GM18511 (cell line): ENCODE results near the gene USP48.

Source experiments
- ATAC-seq: cut with Tn5 transposase; IDR thresholded peaks from one replicate; pipeline ENCODE4 v1.9.1; 2021; ENCODE audit warnings: mild to moderate bottlenecking, moderate library complexity; ENCODE audit not compliant: unreplicated experiment

USP48 gene

GRCh38 chr1:21655259-21655658 is 127.7 kb downstream of the USP48 start:
- no peak for ATAC-seq

- no peak for ATAC-seq
These were observed 128.7 kb downstream of the USP48 start for GRCh38 chr1:21654209-21654608.

DNA sequence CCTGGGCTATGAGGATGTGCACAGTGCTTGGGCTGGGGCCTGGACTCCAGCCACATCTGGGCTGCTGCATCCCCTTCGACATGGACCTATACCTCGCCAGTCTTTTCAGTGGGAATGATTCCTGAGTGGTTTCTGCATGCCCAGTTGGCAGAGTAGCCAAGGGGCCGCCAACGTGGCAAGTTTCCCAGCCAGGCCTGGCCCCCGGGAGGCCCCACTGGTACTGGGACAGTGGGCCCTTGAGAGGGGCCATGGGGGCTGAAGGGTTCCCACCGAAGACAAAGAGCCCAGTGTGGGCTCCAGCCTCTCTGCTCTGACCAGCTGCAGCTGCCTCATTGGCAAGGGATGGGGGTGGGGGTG is 129.2 kb downstream of the USP48 start:
- no peak for ATAC-seq

DNA sequence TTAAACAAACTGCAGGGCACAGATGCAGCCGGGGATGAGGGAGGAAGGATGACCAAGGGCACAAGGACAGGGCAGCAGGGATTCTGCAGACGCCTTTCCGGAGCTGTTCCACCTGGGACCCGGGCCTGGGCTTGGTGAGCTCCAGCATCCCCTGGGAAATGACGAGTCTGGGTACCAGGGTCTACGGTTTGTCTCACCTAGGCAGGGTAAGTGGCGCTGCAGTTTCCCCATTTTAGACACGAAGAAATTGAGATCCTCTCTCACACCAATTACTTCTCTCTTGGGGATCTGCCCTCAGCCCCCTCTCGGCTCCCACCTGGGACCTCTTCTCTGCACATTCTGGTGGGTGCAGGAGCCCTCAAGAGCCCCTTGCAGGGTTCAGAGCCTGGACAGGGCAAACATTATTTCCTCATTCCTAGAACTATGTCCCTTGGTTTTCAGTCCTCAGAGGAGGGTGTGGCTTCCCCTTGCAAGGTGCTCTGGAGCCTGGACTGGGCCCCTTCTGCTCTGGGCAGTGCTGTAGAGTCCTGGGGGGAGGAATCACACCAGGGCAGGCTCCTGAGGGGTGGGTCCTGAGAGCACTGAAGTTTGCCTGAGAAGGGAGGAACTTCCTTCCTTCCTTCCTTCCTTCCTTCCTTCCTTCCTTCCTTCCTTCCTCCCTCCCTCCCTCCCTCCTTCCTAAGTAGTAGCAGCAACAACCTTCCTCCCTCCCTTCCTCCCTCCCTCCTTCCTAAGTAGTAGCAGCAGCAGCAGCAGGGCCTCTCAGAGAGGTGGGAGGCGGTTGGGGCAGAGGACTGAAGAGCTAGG is 129.8 kb downstream of the USP48 start:
- no peak for ATAC-seq

DNA sequence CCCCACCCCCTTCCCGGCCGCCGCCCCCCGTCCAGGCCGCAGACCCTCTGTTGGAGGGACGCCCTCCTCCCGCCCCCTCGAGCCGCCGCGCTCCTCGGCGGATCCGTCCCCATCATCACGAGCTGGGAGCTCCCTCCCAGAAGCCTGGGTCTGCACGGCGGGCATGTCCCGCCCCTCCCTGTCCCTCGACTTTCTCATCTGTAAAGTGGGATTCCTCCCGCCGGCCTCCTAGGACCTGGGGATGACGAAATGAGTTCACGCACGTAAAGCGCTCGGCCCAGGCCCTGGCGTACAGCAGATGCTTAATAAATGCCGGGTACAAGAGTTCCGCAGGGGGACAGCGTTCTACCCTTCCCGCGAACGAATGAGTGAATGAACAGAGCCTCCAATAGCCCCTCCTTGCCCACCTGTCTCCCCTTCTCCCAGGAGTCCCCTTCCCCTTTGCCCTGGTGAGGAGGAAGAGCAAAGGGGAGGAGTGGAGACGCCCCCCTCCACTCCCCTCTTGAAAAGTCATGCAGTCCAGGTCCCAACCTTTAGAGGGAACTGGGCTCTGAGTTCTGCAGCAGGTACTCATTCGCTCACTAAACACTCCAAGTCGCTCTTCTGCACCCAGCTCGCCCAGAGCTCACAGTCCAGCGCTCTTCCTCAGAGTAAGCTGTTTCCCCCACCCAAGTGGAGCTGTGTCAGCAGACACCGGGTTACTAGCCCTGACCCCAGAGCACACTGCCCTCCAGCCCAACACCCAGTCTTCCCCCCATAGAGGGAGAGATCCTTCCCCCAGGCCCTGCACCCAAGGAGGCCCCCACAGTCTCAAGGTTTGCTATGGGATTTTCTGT is 130.6 kb downstream of the USP48 start:
- no peak for ATAC-seq

DNA sequence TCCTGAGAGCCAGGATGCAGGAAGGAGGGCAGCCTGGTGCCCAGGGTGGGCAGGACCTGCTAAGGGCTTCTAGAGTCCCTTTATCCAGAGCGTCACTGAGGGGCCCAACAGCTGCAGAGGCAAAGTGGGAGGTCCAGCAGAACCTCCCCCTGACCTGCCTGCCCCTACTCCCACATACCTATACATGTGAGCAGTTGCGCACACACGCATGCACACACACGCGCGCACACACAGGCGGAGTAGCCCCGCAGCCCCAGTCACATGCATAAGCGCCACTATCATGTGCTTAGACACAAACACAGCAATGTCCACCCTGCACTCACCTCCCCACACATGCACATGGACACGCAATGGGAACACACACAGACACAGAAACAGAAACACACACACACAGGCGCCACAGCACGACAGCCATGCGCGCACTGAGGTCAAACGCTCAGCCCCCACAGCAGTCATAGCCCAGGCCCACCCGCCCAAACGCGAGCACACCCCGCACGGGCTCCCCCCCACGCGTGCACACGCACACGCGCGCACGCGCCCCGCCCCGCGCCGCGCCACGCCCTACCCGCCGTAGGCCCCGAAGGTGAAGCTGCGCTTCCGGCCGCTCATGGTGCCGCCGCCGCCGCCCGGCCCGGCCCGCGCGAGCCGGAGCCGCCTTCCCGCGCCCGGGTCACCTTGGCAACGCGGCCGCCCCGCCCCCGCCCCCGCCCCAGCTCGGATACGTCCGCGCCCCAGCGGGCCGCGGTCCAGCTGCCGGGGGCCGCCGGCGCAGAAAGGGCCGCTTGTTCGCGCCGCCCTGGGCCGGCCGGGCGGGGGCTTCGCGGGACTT is 131.5 kb downstream of the USP48 start:
- ATAC-seq, result no peak

- no peak for ATAC-seq
These were observed 132.5 kb downstream of the USP48 start for GRCh38 chr1:21650400-21650799.

GRCh38 chr1:21649315-21649714 is 133.6 kb downstream of the USP48 start:
- no peak for ATAC-seq

- no peak for ATAC-seq
These were observed 134.2 kb downstream of the USP48 start for GRCh38 chr1:21648791-21649190.

GRCh38 chr1:21648352-21648730 is 134.6 kb downstream of the USP48 start:
- no peak for ATAC-seq

DNA sequence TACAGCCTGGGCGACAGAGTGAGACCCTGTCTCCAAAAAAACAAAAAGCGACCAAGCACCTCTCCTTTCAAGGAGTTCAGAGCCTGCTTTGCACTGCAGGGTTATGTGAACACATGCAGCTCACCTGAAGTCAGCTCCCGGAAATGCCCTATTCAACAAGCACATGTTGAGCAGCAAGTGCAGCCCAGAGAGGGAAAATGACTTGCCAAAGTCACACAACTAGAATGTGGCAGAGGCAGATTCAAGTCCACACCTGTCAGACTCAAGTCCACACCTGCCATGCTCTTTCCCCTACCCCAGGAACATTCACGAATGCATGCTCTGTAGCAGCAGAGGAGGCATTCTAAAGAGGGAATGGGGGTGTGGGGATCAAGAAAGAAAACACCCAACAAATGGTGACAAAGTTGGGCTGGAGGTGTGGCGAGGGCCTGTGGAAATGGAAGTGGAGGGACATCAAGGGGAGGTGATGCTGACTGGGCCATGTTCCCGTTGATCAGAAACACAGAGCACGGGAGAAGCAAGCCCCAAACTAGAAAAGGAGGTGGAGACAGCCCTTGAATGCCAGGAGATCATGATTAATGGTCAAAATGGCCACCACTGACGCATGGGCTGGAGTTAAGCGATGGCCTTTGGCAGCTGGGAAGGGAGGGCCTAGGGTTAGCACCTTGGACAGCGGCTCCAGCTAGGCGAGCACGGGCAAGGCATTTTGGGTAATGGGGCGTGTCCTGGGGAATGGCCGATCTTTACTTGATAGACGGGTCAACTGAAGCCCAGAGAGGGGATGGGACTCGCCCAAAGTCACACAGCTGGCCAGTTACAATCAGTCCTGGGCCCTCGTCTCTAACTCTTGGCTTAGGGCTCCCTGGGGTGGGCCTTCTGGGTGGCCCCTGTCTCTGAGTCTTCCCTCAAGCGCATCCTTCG is 135.3 kb downstream of the USP48 start:
- ATAC-seq, result no peak

GRCh38 chr1:21645550-21645949 is 137.4 kb downstream of the USP48 start:
- ATAC-seq, result no peak

DNA sequence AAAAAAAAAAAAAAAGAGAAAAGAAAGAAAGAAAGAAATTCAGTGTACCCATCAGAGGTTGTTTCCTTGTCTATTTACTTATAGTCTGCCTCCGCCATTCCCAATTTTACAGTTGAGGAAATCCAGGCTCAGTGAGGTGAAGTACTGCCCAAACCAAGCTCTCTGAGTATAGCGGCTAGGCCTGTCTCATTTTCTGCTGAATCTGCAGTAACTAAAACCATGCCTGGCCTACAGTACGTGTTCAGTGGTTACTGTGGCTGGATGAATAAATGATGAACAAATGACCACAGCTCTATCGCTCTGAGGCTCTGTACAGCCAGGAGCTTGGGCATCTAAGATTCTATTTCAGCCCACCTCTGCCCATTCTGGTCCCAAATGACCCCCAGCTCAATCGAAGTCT is 138.0 kb downstream of the USP48 start:
- ATAC-seq, result no peak

DNA sequence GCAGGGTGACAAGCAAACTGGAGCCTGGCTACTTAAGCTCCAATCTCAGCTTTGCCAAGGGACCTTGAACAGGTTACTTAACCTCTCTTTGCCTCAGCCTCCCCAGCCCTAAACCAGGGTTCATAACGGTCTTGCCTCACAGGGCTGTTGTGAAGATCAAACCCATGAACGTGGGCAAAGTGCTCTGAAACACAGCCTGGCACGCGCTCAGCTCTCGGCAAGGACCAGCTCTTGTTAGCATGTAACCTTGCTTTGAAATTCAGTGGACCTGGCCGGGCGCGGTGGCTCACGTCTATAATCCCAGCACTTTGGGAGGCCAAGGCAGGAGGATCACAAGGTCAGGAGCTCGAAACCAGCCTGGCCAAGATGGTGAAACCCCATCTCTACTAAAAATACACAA is 138.6 kb downstream of the USP48 start:
- no peak for ATAC-seq

DNA sequence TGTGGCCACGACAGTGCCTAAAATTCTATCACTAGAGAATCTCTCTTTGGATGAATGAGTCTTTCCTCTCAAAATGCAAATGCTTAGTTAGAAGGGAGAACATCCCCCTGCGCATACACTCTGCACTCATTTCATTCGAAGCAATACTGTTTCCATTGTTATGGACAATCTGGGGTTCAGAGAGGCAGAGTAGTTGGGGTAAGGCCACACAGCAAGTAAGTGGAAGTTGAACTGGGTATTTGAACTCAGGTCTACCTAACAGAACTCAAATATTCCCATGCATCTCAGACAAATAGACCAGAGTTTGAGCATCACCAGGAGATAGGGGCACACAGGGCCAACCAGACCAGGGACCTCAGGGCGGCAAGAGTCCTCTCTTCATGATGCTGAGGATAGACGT is 139.3 kb downstream of the USP48 start:
- no peak for ATAC-seq

- ATAC-seq, result no peak
These were observed 140.8 kb downstream of the USP48 start for GRCh38 chr1:21641967-21642739.

DNA sequence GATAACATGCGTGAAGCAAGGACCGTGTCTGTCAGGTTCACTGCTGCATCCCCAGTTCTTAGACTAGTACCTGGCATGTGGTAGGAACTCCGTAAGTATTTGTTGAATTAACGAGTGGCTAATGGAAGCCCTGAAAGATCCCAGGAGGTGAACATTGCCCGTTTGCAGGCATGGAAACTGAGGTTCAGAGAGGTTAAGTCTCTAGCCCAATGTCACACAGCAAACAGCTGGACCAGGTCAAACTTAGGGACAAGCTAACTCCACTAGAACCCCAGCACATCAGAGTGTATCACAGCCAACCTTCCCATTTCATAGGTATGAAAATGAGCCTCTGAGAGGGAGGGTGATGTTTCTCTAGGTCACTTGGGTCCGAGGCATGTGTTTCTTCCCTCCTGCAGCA is 141.4 kb downstream of the USP48 start:
- no peak for ATAC-seq

DNA sequence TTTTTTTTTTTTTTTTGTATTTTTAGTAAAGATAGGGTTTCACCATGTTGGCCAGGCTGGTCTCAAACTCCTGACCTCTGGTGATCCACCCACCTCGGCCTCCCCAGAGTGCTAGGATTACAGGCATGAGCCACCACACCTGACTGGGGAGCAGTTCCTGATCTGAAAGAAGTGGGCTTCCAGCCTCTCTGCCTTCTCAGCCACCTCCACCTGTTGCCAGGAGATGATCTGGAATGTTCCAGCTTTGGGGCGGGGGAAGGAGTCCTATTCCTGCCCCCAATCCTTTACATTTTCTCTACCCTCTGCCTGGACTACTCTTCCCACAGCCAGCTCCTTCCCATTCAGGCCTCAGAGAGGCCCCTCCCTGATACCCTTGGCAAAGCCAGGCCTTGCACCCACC is 141.9 kb downstream of the USP48 start:
- ATAC-seq, result no peak

- no peak for ATAC-seq
These were observed 142.3 kb downstream of the USP48 start for GRCh38 chr1:21640653-21641052.

DNA sequence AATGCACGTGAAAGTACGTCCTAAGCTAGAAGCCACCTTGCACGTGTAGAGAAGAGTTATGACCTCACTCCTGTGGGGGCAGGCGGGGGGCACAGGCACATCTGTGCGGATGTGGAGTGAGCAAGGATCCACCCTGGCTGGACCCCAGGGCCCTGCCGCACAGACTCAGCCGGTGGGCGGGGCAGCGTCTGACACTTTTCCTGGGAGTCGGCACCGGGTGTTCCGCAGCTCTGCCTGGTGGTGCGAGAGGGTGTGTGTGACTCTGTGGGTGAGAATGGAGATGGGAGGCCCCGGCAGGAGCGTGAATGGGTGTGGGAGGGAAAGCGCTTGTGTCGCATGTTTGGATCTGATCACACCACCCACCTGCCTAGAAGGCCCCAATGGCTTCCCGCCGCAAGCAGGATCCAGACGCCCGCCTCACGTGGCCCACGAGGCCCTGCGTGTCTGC is 143.3 kb downstream of the USP48 start:
- no peak for ATAC-seq
